Small intestine (tissue), 7 donors: ENCODE measurements around the gene DPEP3. TPM values are rescaled to one million over a fixed set of nuclear protein-coding genes. Genes with fewer than 3 reads are reported as not detected.

Experiments used
- DNase-seq, 2 donors: peaks; one replicate each; pipeline versions ENCODE4 v3.0.0 to v3.0.0-alpha.2; 2013
- FAIRE-seq: peaks from 2 replicates; lab custom pipeline; 2012; peaks lifted over from hg19 to GRCh38; lab: Jason Lieb, UNC
- H3K27ac ChIP-seq, 3 donors: one replicate each; pipeline ENCODE4 v1.5.1; 2013; ENCODE audit warnings: low read length in 2 of 3, mild to moderate bottlenecking in 2 of 3, control low read depth in 1 of 3, inconsistent platforms in 1 of 3, low read depth in 1 of 3, moderate library complexity in 1 of 3
- H3K27me3 ChIP-seq, 3 donors: one replicate each; pipeline ENCODE4 v1.6.1; 2013; ENCODE audit warnings: low read length in 3 of 3, inconsistent platforms in 1 of 3; ENCODE audit not compliant: control insufficient read depth in 3 of 3, insufficient read depth in 3 of 3
- H3K36me3 ChIP-seq, 3 donors: one replicate each; pipeline ENCODE4 v1.6.1; 2013; ENCODE audit warnings: low read length in 3 of 3, inconsistent platforms in 1 of 3, low read depth in 1 of 3, mild to moderate bottlenecking in 1 of 3, moderate library complexity in 1 of 3; ENCODE audit not compliant: control insufficient read depth in 3 of 3, insufficient read depth in 2 of 3
- H3K4me1 ChIP-seq, 3 donors: one replicate each; pipeline ENCODE4 v1.6.1; 2013; ENCODE audit warnings: low read length in 2 of 3, inconsistent platforms in 1 of 3, low read depth in 1 of 3, mild to moderate bottlenecking in 1 of 3, moderate library complexity in 1 of 3; ENCODE audit not compliant: control insufficient read depth in 3 of 3, insufficient read depth in 2 of 3
- H3K4me3 ChIP-seq, 3 donors: one replicate each; pipeline ENCODE4 v1.5.1; 2013; ENCODE audit warnings: low read length in 3 of 3, control low read depth in 1 of 3, inconsistent platforms in 1 of 3, low read depth in 1 of 3, mild to moderate bottlenecking in 1 of 3, moderate library complexity in 1 of 3
- H3K9me3 ChIP-seq, 2 donors: one replicate each; pipeline ENCODE4 v1.6.1; 2013; ENCODE audit warnings: low read depth in 1 of 2, low read length in 1 of 2; ENCODE audit not compliant: control insufficient read depth in 2 of 2, insufficient read depth in 1 of 2
- WGBS, 3 donors: extraction: QIAGEN DNeasy Blood & Tissue Kit; methylation state at CpG; one replicate each; pipeline ENCODE4 v1.1.7; 2013; 5-methylcytosine and 5-hydroxymethylcytosine counted together
- polyA plus RNA-seq, 4 donors: library from polyadenylated mRNA; stranded (reverse) in 3 of 4; unstranded in 1 of 4; fragments of 200-250 nt in 3 of 4; fragments of 120-200 nt in 1 of 4; gene quantifications; one replicate each; pipeline versions ENCODE4 v1.2.1 to v1.2.3, GENCODE V29; 2013
- donor health status: healthy with polysubstance abuse.
- donor health status: control.
- donor health status: control.
- donor health status: Bipolar disorder and iron deficiency.
- donor health status: healthy.

Gene DPEP3
- polyA plus RNA-seq, 4 donors, result 0.06 to 0.27 (median 0.10) TPM; not detected in 1

DNA sequence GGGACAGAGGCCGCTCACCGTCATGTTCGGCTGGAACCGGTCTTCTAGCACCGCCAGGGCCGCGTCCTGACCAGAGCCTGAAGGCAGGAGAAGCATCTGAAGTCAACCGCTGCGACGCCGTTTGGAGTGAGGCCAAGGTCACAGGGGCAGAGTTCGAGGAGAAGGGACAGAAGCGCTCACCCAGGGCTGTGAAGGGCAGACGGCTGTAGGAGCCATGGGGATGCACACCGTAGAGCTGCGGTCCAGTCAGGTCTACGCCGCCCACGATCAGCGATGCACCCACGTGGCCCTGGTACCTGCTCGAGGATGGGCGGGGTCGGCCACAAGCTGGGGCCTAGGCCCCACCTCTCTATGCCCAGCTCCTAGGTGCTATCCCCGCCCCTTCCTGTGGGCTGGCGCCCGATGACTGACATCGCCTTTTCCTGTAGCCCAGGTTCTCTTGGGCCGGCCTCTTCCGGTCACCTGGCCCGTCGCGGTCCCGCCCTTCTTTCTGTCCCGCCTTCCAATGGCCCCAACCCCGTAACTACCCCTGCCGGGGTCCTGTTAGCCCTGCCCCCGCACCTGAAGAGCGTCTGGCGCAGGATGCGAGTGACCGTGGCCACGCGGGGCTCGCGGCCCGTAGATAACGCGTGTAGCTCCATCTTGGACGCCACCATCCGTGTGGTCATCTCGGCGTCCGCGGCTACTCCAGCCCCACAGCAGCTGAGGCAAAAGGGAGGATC is 44.7 kb downstream of the DPEP3 start:
- H3K27ac ChIP-seq, result peak overlapping the region; percentile 95 to 98 (median 96)
- peaks cover 5 to 19% (median 8%) of the 10 kb centered on the region in 3 donors for H3K4me1 ChIP-seq
- FAIRE-seq (no peak), DNase-seq (peak; percentile 97 to 98)
- no peaks in the 10 kb centered on the region for H3K27me3 ChIP-seq
- H3K4me3 ChIP-seq, result peak overlapping the region; percentile 85 to 90 (median 86)
- 3 to 4% (median 3%) methylated on average over 49 to 55 of the region's 55 CpGs for WGBS, 3 donors
- H3K36me3 ChIP-seq, result peaks cover 0 to 67% (median 2%) of the 10 kb centered on the region in 3 donors
- H3K9me3 ChIP-seq, result no peaks in the 10 kb centered on the region

DNA sequence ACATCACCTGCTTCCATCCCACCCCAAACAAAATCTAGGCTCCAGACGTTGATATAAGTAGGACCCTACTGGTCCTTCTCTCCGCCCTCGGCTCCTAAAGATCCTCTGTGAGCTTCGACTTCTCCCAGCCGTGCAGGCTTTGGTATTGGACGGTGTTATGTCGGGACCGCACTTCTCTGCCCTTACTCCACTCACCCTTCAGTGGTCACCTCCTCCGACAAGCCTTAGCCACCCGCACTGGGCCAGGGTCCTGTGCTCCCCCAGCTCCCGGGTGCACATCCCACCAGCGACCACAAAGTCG is 45.2 kb downstream of the DPEP3 start:
- Histone ChIP-seq H3K27me3 (no peaks in the 10 kb centered on the region), H3K36me3 (peaks cover 0 to 69% (median 2%) of the 10 kb centered on the region in 3 donors), H3K27ac (peak overlapping the region in 2 of 3 donors; percentile 9 to 95), H3K4me3 (peak overlapping the region in 2 of 3 donors; percentile 85 to 90), H3K4me1 (peaks cover 5 to 19% (median 8%) of the 10 kb centered on the region in 3 donors), H3K9me3 (no peaks in the 10 kb centered on the region)
- DNase-seq (no peak), FAIRE-seq (no peak)
- WGBS, 3 donors, result 49 to 59% (median 59%) methylated on average over 13 of the region's 13 CpGs

DNA sequence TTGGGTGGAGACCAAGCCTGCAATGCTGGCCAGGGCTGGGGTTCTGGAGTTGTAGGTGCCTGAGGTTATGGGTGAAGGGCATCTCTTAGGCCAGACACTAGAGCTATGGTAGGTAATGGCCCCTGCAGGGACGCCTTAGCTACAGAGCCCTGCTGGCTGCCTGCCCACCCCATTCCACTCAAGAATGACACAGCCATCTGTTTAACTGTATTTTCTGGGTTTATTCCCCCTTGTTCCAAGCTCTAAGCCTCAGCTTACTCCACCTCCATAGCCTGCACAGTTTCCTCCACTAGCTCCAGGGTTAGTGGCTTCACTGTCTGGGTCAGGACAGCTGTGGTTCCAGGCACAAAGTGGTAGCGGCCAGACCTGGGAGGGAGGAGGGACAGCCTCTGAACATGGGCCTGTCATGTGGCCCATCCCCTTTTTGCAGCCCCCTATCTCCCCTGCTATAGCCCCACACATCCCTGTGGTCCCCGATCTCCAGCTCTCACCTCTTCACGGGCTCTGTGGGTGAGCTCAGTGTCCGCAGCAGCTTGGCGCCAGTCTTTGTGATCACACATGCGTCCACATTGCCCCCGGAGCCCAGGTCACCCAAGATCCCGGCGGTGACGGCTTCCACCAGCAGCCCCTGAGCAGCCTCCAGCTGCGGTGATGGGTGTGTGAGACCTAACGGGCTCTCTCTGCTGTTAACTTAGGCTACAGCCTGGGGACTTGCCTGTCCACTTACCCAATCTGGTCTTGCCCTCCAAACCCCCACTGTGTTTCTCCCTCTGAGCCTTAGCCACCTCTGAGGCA is 45.8 kb downstream of the DPEP3 start:
- whole genome bisulfite sequencing, 3 donors, result 72 to 83% (median 75%) methylated on average over 13 of the region's 13 CpGs
- no peak for DNase-seq
- Histone ChIP-seq H3K4me3 (peak overlapping the region in 1 of 3 donors; percentile 90), H3K9me3 (no peaks in the 10 kb centered on the region), H3K27ac (no peak overlapping the region), H3K36me3 (peaks cover 0 to 69% (median 2%) of the 10 kb centered on the region in 3 donors), H3K27me3 (no peaks in the 10 kb centered on the region), H3K4me1 (peaks cover 5 to 19% (median 8%) of the 10 kb centered on the region in 3 donors)
- no peak for FAIRE-seq

DNA sequence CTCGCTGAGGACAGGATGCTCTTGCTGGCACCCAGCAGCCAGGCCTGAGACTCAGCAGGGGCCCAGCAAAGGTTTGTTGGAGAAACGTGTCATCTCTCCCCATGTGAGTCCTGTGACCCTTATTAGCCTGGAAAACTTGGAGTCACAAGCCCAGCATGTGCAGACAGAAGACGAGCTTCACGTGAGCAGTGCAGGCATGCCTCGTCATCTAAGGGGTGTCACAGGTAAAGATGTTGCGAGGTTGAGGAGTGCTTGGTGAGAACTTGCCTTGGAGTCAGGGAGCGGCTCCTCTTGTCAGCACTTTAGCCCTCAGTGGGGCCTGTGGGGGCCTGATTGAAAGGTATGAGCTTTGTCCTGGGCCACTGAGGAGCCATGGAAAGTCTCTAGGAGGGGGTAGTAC is 46.5 kb downstream of the DPEP3 start:
- 82 to 85% (median 84%) methylated on average over 7 of the region's 7 CpGs for WGBS, 3 donors

DNA sequence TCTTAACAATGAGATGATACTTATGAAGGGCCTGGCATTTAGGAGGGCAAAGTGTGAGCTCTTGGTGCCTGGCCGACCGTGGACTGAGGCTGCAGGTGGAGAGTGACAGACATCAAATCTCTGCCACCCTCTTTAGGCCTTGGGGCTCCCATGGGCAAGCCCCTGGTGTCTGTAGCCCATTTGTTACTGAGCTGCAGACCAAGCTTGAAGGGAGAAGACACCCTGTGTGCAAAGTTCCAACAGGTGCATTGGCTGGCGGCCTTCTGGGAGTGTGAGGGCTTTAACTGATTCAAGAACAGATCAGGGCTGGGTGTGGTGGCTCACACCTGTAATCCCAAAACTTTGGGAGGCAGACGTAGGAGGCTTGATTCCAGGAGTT is 47.8 kb downstream of the DPEP3 start:
- H3K4me1 ChIP-seq, result peaks cover 5 to 17% (median 8%) of the 10 kb centered on the region in 3 donors
- peaks cover 0 to 82% (median 2%) of the 10 kb centered on the region in 3 donors for H3K36me3 ChIP-seq
- no peak overlapping the region for H3K4me3 ChIP-seq
- DNase-seq (no peak), FAIRE-seq (no peak)
- WGBS, 3 donors, result 85 to 93% (median 87%) methylated on average over 4 of the region's 4 CpGs
- no peaks in the 10 kb centered on the region for H3K9me3 ChIP-seq
- no peak overlapping the region for H3K27ac ChIP-seq
- no peaks in the 10 kb centered on the region for H3K27me3 ChIP-seq

More for the DNA sequence above, 46.5 kb downstream of the DPEP3 start:
- Histone ChIP-seq H3K36me3 (peaks cover 0 to 71% (median 2%) of the 10 kb centered on the region in 3 donors), H3K9me3 (no peaks in the 10 kb centered on the region), H3K27me3 (no peaks in the 10 kb centered on the region), H3K27ac (no peak overlapping the region), H3K4me1 (peaks cover 5 to 19% (median 8%) of the 10 kb centered on the region in 3 donors), H3K4me3 (no peak overlapping the region)
- DNase-seq (no peak), FAIRE-seq (no peak)

DNA sequence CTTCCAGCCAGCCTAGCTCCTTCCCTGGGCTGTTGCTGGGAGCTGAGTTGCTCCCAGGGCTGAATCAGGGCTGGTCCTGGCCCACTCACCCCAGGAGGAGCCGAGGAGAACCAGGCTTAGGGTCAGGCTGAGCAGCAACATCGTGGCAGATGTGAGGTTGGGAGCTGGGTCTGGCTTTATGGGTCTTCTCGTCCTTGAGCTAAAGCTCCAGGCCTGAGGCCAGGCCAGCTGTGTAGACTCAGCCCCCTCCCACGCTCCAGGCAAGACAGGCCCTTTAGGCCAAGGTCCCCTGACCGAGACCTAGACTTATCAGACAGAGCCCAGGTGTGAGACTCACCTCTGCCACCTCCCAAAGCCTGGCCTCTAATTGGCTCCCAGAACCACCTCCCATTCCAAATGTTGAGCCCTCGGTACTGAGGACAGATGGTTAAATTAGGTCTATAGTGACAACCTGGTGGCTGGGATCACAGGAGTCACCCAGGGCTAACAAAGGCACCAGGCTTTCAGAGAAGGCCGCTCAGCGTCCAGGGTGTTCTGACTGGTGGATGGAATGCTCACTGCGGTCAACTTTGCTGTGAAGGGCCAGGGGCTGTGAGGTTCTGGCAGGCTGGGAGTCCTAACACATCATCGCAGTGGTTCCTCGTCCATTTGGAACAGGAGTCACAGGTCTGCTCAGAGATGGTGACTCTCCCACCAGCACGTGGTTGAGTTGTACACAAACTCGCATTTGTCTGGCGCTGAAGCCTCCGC is 48.4 kb downstream of the DPEP3 start, which contains the start of gene CTRL:
Gene CTRL, minus strand, starts transcription at position 151 of the 750 bp plus-strand sequence. Its CDS starts 10 bp downstream, at position 141.
- Histone ChIP-seq H3K4me1 (peaks cover 2 to 12% (median 4%) of the 10 kb centered on the region in 3 donors), H3K36me3 (peaks cover 0 to 82% (median 2%) of the 10 kb centered on the region in 3 donors), H3K27me3 (no peaks in the 10 kb centered on the region), H3K27ac (no peak within 1 kb of the TSS), H3K9me3 (no peaks in the 10 kb centered on the region), H3K4me3 (no peak within 1 kb of the TSS)
- no peak for FAIRE-seq
- 83 to 87% (median 86%) methylated on average over 15 of the region's 15 CpGs for WGBS, 3 donors
- no peak for DNase-seq

DNA sequence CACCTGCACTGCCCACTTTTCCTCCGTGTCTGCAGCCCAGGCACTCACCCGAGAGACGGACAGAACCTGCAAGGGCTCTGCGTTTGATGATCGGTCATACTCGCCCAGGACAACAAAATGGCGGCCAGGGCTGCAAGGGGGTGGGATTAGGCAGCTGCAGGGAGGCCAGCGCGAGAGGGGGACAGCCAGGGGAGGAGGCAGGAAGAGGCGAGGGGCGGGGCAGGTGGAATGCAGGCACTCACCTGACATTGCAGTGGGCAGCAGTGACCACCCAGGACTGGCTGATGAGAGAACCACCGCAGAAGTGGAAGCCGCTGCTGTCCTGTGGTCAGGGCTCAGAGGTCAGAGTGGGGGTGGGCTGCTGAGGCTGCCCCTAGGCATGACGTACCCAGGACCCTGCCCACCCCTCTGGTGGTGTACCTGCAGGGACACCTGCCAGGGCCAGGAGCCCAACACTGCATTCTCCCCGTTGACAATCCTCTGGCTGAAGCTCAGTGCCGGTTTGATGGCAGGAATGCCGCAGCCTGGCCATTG is 49.6 kb downstream of the DPEP3 start:
- no peaks in the 10 kb centered on the region for H3K9me3 ChIP-seq
- no peaks in the 10 kb centered on the region for H3K27me3 ChIP-seq
- H3K36me3 ChIP-seq, result peaks cover 0 to 93% (median 2%) of the 10 kb centered on the region in 3 donors
- H3K27ac ChIP-seq, result no peak overlapping the region
- 94 to 97% (median 95%) methylated on average over 14 to 17 of the region's 17 CpGs for WGBS, 3 donors
- no peak for FAIRE-seq
- DNase-seq, result no peak
- H3K4me3 ChIP-seq, result no peak overlapping the region
- peaks cover 2 to 10% (median 4%) of the 10 kb centered on the region in 3 donors for H3K4me1 ChIP-seq
